K562 (cell line): Measurements from ENCODE around the gene PPP4C. TPM values are rescaled to one million over a fixed set of nuclear protein-coding genes. Genes with fewer than 3 reads are reported as not detected.

Source experiments
- DEAF1 ChIP-seq: fragments of 450-650 bp; formaldehyde crosslinking; IDR thresholded peaks from 2 replicates; pipeline ENCODE4 v1.4.0; 2020; ENCODE audit warnings: mild to moderate bottlenecking, moderate library complexity
- DNMT1 ChIP-seq: fragments of 450-650 bp; IDR thresholded peaks from 2 replicates; pipeline ENCODE4 v1.6.1; 2016; ENCODE audit warnings: antibody characterized with exemption, mild to moderate bottlenecking
- ETS2 ChIP-seq: IDR thresholded peaks from 2 replicates; pipeline ENCODE4 v1.6.1; 2016; ENCODE audit warnings: borderline replicate concordance, missing genetic modification characterization, mild to moderate bottlenecking, moderate library complexity, missing compliant biosample characterization; ENCODE audit not compliant: poor library complexity, severe bottlenecking
- GATA2 ChIP-seq: sonication (generic); formaldehyde crosslinking; IDR thresholded peaks from 2 replicates; pipeline ENCODE4 v1.4.0; 2020; ENCODE audit warnings: mild to moderate bottlenecking, missing genetic modification reagents
- IRF1 ChIP-seq: sonication (generic); formaldehyde crosslinking; IDR thresholded peaks from 2 replicates; pipeline ENCODE4 v1.8.0; 2022; ENCODE audit warnings: missing genetic modification reagents, mild to moderate bottlenecking, borderline replicate concordance
- KLF1 ChIP-seq: fragments of 450-650 bp; IDR thresholded peaks from 2 replicates; pipeline ENCODE4 v1.6.1; 2016; ENCODE audit warnings: missing genetic modification characterization, missing compliant biosample characterization
- LEF1 ChIP-seq: fragments of 450-650 bp; IDR thresholded peaks from 2 replicates; pipeline ENCODE4 v1.6.1; 2016; ENCODE audit warnings: mild to moderate bottlenecking
- MCM3 ChIP-seq: fragments of 450-650 bp; IDR thresholded peaks from 2 replicates; pipeline ENCODE4 v1.6.1; 2016
- POLR2H ChIP-seq: IDR thresholded peaks from 2 replicates; pipeline ENCODE4 v1.6.1; 2016; ENCODE audit warnings: missing genetic modification characterization, low read depth, mild to moderate bottlenecking, control low read depth, missing compliant biosample characterization, moderate library complexity
- SFPQ ChIP-seq: fragments of 200-400 bp; formaldehyde crosslinking; IDR thresholded peaks from 2 replicates; pipeline ENCODE4 v1.6.1; 2017; ENCODE audit warnings: mild to moderate bottlenecking, low read depth, low read length, moderate library complexity
- ZBTB12 ChIP-seq: fragments of 250-450 bp; sonication (Bioruptor Pico); IDR thresholded peaks from 2 replicates; pipeline ENCODE4 v1.4.0; 2020
- ZBTB7A ChIP-seq: IDR thresholded peaks from 2 replicates; pipeline ENCODE4 v1.6.1; 2011; ENCODE audit warnings: low read depth, mild to moderate bottlenecking, low read length, moderate library complexity, borderline replicate concordance; ENCODE audit not compliant: control insufficient read depth
- ZMIZ1 ChIP-seq, 2 experiments: fragments of 150-350 bp in 1 of 2; IDR thresholded peaks; 2 replicates each; pipeline ENCODE4 v1.6.1; 2012 to 2016; ENCODE audit warnings: low read depth in 2 of 2, low read length in 2 of 2, mild to moderate bottlenecking in 1 of 2, moderate library complexity in 1 of 2
- ZNF124 ChIP-seq: sonication (generic); formaldehyde crosslinking; IDR thresholded peaks from 2 replicates; pipeline ENCODE4 v1.8.1; 2022; ENCODE audit warnings: missing genetic modification reagents
- ZNF41 ChIP-seq: fragments of 250-450 bp; sonication (Bioruptor Pico); conservative IDR thresholded peaks from 2 replicates; pipeline ENCODE4 v1.4.0; 2020; ENCODE audit warnings: mild to moderate bottlenecking
- ZNF589 ChIP-seq: fragments of 200-800 bp; sonication (Bioruptor generic); IDR thresholded peaks from 2 replicates; pipeline ENCODE4 v1.6.1; 2016; ENCODE audit warnings: low read depth, missing genetic modification characterization, missing compliant biosample characterization
- ZNF766 ChIP-seq: fragments of 200-800 bp; sonication (Bioruptor generic); conservative IDR thresholded peaks from 2 replicates; pipeline ENCODE4 v1.6.1; 2016; ENCODE audit warnings: missing genetic modification characterization, missing compliant biosample characterization
- polyA plus RNA-seq, 8 experiments: library from polyadenylated mRNA; depleted of rRNA in 4 of 8; stranded (reverse) in 5 of 8; unstranded in 3 of 8; fragments of >200 nt; fragmentation: Nextera tagmentation in 2 of 8; fragmentation: Illumina TruSeq in 1 of 8; extraction: Ambion mirVana in 2 of 8; extraction: Trizol in 1 of 8; gene quantifications; 2 replicates each; pipeline versions ENCODE4 v1.2.1 to v1.2.3, GENCODE V29; 2011 to 2014; ENCODE audit warnings: inconsistent platforms in 1 of 8, missing spikeins in 1 of 8
- total RNA-seq, 7 experiments: library from RNA; depleted of rRNA in 6 of 7; stranded (reverse); fragments of >200 nt in 6 of 7; fragmentation: Illumina TruSeq in 2 of 7; extraction: Trizol in 2 of 7; gene quantifications; 2 replicates each; pipeline versions ENCODE4 v1.2.1 to v1.2.3, GENCODE V29; 2011 to 2021; ENCODE audit warnings: low replicate concordance in 1 of 7

PPP4C gene
- total and polyA plus RNA-seq, 9 of the 15 experiments (the other 6 are each of a cell fraction or from before 2014, with no cell fraction given): 3.5 to 183 (median 131) TPM

GRCh38 chr16:30091474-30092372, 15.9 kb downstream of the PPP4C start, which contains the start of gene TBX6 (continued):
- TF ChIP-seq ZNF41 (no peak), ZMIZ1 (IDR thresholded peaks at IDR 0.05; ENCODE audit: low read depth in 2 of 2, low read length in 2 of 2) (peak; percentile 20 to 54; a peak in 1 of 4 replicates), MCM3 (no peak), DEAF1 (CRISPR knock-in tag) (peak; percentile 75), ZNF766 (CRISPR knock-in tag) (peak; percentile 97), GATA2 (CRISPR knock-in tag) (no peak), ZNF124 (CRISPR knock-in tag) (no peak), ZBTB7A (peak; percentile 95), DNMT1 (no peak), ZNF589 (CRISPR knock-in tag) (peak; percentile 75; the same call in 1 of the 2 replicates), POLR2H (tag) (peak; percentile 22; the same call in 1 of the 2 replicates), ZBTB12 (CRISPR knock-in tag) (peak; percentile 56; the same call in 1 of the 2 replicates), ETS2 (tag) (no peak), SFPQ (no peak), LEF1 (no peak), KLF1 (tag) (no peak), IRF1 (CRISPR knock-in tag) (no peak)
